Neural cell (in vitro differentiated cells): Measurements from ENCODE around the gene TNS3. TPM values are rescaled to one million over a fixed set of nuclear protein-coding genes. Genes with fewer than 3 reads are reported as not detected.

Source experiments
- H2AFZ ChIP-seq: fragments of 200-600, 300-800 bp; sonication (generic), shearing (Covaris generic); 2 replicates; pipeline ENCODE4 v1.6.0; 2014; ENCODE audit warnings: low read depth, mild to moderate bottlenecking, antibody characterized with exemption, low read length, moderate library complexity
- H3F3A ChIP-seq: fragments of 200-600 bp; shearing (Covaris generic); 2 replicates; pipeline ENCODE4 v1.6.1; 2016; ENCODE audit warnings: mild to moderate bottlenecking, moderate library complexity, mixed read lengths, antibody characterized with exemption, low read length; ENCODE audit not compliant: insufficient read depth, poor library complexity, severe bottlenecking
- H3K27ac ChIP-seq: fragments of 200-600, 300-800 bp; sonication (generic), shearing (Covaris generic); 2 replicates; pipeline ENCODE4 v1.5.1; 2014; ENCODE audit warnings: mild to moderate bottlenecking, low read length, moderate library complexity
- H3K27me3 ChIP-seq: fragments of 300-800, 200-600 bp; sonication (generic), shearing (Covaris generic); 2 replicates; pipeline ENCODE4 v1.6.0; 2014; ENCODE audit warnings: mild to moderate bottlenecking, low read depth, low read length, moderate library complexity; ENCODE audit not compliant: insufficient read depth
- H3K36me3 ChIP-seq: fragments of 300-800, 200-600 bp; sonication (generic), shearing (Covaris generic); 2 replicates; pipeline ENCODE4 v1.5.1; 2014; ENCODE audit warnings: mild to moderate bottlenecking, antibody characterized with exemption, low read length, moderate library complexity; ENCODE audit not compliant: insufficient read depth
- H3K4me2 ChIP-seq: fragments of 300-800, 200-600 bp; sonication (generic), shearing (Covaris generic); 2 replicates; pipeline ENCODE4 v1.6.0; 2014; ENCODE audit warnings: mild to moderate bottlenecking, low read length
- H3K4me3 ChIP-seq: fragments of 300-800, 200-600 bp; sonication (generic), shearing (Covaris generic); 2 replicates; pipeline ENCODE4 v1.5.1; 2014; ENCODE audit warnings: mild to moderate bottlenecking, low read length, moderate library complexity
- H3K79me2 ChIP-seq: fragments of 200-600 bp; shearing (Covaris generic); replicated peaks from 2 replicates; pipeline ENCODE4 v1.6.0; 2014; ENCODE audit warnings: mild to moderate bottlenecking, low read length, moderate library complexity; ENCODE audit not compliant: insufficient read depth
- H3K9ac ChIP-seq: fragments of 300-800, 200-600 bp; sonication (generic), shearing (Covaris generic); 2 replicates; pipeline ENCODE4 v1.6.1; 2016; ENCODE audit warnings: mild to moderate bottlenecking, low read length, mixed read lengths
- H3K9me2 ChIP-seq: fragments of 200-600 bp; shearing (Covaris generic); 2 replicates; pipeline ENCODE4 v1.6.1; 2016; ENCODE audit warnings: mild to moderate bottlenecking, low read length, mixed read lengths; ENCODE audit not compliant: insufficient read depth
- H3K9me3 ChIP-seq: fragments of 200-600, 300-800 bp; sonication (generic), shearing (Covaris generic); 2 replicates; pipeline ENCODE4 v1.6.1; 2016; ENCODE audit warnings: mild to moderate bottlenecking, mixed run types, low read length, moderate library complexity, mixed read lengths
- H4K20me1 ChIP-seq: fragments of 200-600 bp; shearing (Covaris generic); 2 replicates; pipeline ENCODE4 v1.6.1; 2016; ENCODE audit warnings: mild to moderate bottlenecking, mixed run types; ENCODE audit not compliant: insufficient read depth
- EP300 ChIP-seq: fragments of 450-650 bp; conservative IDR thresholded peaks from 2 replicates; pipeline ENCODE4 v1.6.1; 2014; ENCODE audit warnings: antibody characterized with exemption, mild to moderate bottlenecking, moderate library complexity; ENCODE audit not compliant: poor library complexity, severe bottlenecking
- EZH2 ChIP-seq: fragments of 200-600, 300-800 bp; shearing (Covaris generic), sonication (generic); IDR thresholded peaks from 2 replicates; pipeline ENCODE4 v1.6.1; 2014; ENCODE audit warnings: antibody characterized with exemption, low read length, borderline replicate concordance, mild to moderate bottlenecking; ENCODE audit not compliant: insufficient read depth, poor library complexity, severe bottlenecking
- MXI1 ChIP-seq: fragments of 450-650 bp; conservative IDR thresholded peaks from 2 replicates; pipeline ENCODE4 v1.6.1; 2014; ENCODE audit warnings: antibody characterized with exemption, mild to moderate bottlenecking; ENCODE audit not compliant: poor library complexity, severe bottlenecking
- POLR2AphosphoS5 ChIP-seq: IDR thresholded peaks from 2 replicates; pipeline ENCODE4 v1.6.1; 2012
- RAD21 ChIP-seq: fragments of 450-650 bp; conservative IDR thresholded peaks from 2 replicates; pipeline ENCODE4 v1.6.1; 2014; ENCODE audit warnings: antibody characterized with exemption, mild to moderate bottlenecking, moderate library complexity
- SMC3 ChIP-seq: fragments of 450-650 bp; conservative IDR thresholded peaks from 2 replicates; pipeline ENCODE4 v1.6.1; 2014; ENCODE audit warnings: antibody characterized with exemption, mild to moderate bottlenecking, moderate library complexity; ENCODE audit not compliant: poor library complexity
- TAF1 ChIP-seq: IDR thresholded peaks from 2 replicates; pipeline ENCODE4 v1.6.1; 2012; ENCODE audit warnings: low read depth
- polyA plus RNA-seq: library from polyadenylated mRNA; depleted of rRNA; stranded (reverse); fragments of >200 nt; gene quantifications from 2 replicates; pipeline ENCODE4 v1.2.3, GENCODE V29; 2014
- TF ChIP-seq, protein P1 (sequence below): IDR thresholded peaks from 2 replicates; pipeline ENCODE4 v1.6.1; 2012; ENCODE audit warnings: borderline replicate concordance
- TF ChIP-seq, protein P2 (sequence below): fragments of 450-650 bp; IDR thresholded peaks from 2 replicates; pipeline ENCODE4 v1.5.1; 2014; ENCODE audit warnings: antibody characterized with exemption, mild to moderate bottlenecking, moderate library complexity; ENCODE audit not compliant: poor library complexity, severe bottlenecking

TNS3 gene
- polyA plus RNA-seq, 1 donor from 2014 or later = 0.58 TPM

DNA sequence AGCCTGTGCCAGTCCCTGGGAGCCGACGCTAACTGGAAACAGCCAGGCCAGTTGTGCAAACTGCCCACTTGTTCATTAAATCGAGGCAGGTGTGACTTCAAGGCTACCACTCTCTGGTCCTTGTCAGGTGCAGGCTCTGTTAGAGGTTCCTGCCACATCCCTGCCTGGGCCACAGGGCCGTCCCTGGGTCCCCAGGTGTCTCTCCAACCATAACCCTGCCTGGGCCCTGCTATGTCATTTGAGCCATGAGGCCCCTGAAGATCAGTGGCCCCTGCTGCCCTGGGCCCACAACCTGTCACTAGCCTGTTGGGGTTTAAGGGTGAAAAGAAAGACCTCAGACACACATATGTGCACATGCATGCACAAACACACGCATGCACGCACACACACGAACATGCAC, 326.9 kb downstream of the TNS3 start:
- no peak overlapping the region for H3K4me2 ChIP-seq
- H3K79me2 ChIP-seq = no peaks in the 10 kb centered on the region
- no peak overlapping the region for H3K9ac ChIP-seq
- no peaks in the 10 kb centered on the region for H3F3A ChIP-seq
- H3K27me3 ChIP-seq = no peaks in the 10 kb centered on the region
- H4K20me1 ChIP-seq = no peaks in the 10 kb centered on the region
- H2AFZ ChIP-seq = no peak overlapping the region
- H3K9me3 ChIP-seq = no peaks in the 10 kb centered on the region
- TF ChIP-seq POLR2AphosphoS5 = no peak
- TF ChIP-seq, protein P1, sequence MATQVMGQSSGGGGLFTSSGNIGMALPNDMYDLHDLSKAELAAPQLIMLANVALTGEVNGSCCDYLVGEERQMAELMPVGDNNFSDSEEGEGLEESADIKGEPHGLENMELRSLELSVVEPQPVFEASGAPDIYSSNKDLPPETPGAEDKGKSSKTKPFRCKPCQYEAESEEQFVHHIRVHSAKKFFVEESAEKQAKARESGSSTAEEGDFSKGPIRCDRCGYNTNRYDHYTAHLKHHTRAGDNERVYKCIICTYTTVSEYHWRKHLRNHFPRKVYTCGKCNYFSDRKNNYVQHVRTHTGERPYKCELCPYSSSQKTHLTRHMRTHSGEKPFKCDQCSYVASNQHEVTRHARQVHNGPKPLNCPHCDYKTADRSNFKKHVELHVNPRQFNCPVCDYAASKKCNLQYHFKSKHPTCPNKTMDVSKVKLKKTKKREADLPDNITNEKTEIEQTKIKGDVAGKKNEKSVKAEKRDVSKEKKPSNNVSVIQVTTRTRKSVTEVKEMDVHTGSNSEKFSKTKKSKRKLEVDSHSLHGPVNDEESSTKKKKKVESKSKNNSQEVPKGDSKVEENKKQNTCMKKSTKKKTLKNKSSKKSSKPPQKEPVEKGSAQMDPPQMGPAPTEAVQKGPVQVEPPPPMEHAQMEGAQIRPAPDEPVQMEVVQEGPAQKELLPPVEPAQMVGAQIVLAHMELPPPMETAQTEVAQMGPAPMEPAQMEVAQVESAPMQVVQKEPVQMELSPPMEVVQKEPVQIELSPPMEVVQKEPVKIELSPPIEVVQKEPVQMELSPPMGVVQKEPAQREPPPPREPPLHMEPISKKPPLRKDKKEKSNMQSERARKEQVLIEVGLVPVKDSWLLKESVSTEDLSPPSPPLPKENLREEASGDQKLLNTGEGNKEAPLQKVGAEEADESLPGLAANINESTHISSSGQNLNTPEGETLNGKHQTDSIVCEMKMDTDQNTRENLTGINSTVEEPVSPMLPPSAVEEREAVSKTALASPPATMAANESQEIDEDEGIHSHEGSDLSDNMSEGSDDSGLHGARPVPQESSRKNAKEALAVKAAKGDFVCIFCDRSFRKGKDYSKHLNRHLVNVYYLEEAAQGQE = no peak
- no peak for TF ChIP-seq EP300
- TF ChIP-seq TAF1 = no peak
- no peak for TF ChIP-seq RAD21
- TF ChIP-seq EZH2 = no peak
- no peak for TF ChIP-seq MXI1
- TF ChIP-seq SMC3 = no peak
- H3K9me2 ChIP-seq = no peaks in the 10 kb centered on the region
- H3K4me3 ChIP-seq = no peak overlapping the region
- H3K27ac ChIP-seq = no peak overlapping the region
- no peaks in the 10 kb centered on the region for H3K36me3 ChIP-seq

DNA sequence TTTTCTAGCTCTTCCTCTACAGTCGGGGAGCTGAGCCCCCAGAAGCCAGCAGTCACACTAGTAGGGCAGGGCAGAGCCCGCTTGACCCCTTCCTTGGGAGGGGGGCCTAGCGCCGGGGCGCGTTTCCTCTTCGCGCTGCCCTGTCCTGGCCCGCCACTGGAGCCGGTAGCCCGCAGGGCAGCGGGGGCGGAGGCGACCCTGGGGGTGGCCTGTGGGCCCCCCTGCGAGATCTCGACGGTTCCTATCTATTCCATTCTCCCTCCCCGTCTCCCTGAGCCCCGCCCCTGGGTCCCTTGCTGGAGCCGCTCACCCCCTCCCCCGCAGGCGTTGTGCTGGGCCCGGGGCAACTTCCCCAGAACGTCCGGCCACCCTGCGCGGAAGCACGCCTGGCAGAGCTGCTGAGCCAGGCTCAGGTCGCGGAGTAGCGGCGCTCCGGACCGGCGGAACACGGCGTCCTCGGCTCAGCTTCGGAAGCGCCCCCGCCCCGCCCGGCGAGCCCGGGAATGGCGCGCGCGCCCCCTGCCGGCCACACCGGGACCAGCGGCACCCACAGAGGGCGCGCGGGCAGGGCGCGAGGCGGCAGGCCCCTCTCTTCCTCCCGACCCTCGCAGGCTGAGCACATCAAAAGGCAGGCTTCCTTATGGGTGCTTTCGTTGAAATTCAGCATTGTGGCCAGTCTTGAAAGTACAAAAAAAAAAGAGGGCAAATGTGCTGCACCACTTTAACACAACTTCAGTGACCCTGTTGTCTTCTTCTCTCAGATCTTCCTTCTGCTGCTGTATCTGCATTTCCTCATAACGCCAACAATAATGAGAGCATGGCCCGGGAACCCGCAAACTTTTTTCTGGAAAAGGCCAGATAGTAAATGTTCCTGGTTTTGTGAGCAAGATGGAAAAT, 327.6 kb downstream of the TNS3 start:
- no peaks in the 10 kb centered on the region for H3K9me2 ChIP-seq
- no peak overlapping the region for H3K27ac ChIP-seq
- TF ChIP-seq MXI1 (peak; percentile 26), SMC3 (peak; percentile 72), RAD21 (peak; percentile 60), TAF1 (no peak), EP300 (no peak), POLR2AphosphoS5 (no peak), EZH2 (no peak)
- TF ChIP-seq, protein P2, sequence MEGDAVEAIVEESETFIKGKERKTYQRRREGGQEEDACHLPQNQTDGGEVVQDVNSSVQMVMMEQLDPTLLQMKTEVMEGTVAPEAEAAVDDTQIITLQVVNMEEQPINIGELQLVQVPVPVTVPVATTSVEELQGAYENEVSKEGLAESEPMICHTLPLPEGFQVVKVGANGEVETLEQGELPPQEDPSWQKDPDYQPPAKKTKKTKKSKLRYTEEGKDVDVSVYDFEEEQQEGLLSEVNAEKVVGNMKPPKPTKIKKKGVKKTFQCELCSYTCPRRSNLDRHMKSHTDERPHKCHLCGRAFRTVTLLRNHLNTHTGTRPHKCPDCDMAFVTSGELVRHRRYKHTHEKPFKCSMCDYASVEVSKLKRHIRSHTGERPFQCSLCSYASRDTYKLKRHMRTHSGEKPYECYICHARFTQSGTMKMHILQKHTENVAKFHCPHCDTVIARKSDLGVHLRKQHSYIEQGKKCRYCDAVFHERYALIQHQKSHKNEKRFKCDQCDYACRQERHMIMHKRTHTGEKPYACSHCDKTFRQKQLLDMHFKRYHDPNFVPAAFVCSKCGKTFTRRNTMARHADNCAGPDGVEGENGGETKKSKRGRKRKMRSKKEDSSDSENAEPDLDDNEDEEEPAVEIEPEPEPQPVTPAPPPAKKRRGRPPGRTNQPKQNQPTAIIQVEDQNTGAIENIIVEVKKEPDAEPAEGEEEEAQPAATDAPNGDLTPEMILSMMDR = peak; percentile 89
- TF ChIP-seq, protein P1 = no peak
- peak overlapping the region; percentile 68 for H3K4me3 ChIP-seq
- no peak overlapping the region for H3K4me2 ChIP-seq
- H3K79me2 ChIP-seq = no peaks in the 10 kb centered on the region
- no peaks in the 10 kb centered on the region for H4K20me1 ChIP-seq
- H3K27me3 ChIP-seq = no peaks in the 10 kb centered on the region
- H3K9me3 ChIP-seq = no peaks in the 10 kb centered on the region
- no peak overlapping the region for H2AFZ ChIP-seq
- H3K36me3 ChIP-seq = no peaks in the 10 kb centered on the region
- no peaks in the 10 kb centered on the region for H3F3A ChIP-seq
- peak overlapping the region; percentile 45 for H3K9ac ChIP-seq
